SH-SY5Y (cell line): ENCODE data around the gene CNTLN.

Source experiments
- GATA2 ChIP-seq: IDR thresholded peaks from 2 replicates; pipeline ENCODE4 v1.6.1; 2011; ENCODE audit warnings: mild to moderate bottlenecking, low read depth, low read length
- GATA3 ChIP-seq: IDR thresholded peaks from 2 replicates; pipeline ENCODE4 v1.6.1; 2011; ENCODE audit warnings: low read depth, mild to moderate bottlenecking, low read length, moderate library complexity

DNA sequence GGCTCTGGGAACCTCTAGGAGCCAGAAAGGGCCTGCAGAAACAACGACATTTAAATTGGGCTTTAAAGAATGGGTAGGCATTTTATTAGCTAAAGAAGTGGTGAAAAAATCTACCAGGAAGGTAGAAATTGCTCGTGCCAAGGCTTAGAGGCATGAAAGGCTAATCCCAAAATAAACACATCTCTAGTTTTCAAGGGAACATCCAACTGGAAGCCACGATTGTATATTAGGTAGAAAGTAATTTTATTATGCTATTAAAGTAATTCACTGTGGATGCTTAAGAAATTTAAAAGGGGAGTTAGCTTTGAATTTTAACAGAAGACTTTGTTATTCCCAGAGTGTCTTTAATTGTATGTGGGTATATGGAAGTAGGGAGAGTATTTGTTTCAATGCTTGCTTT is 17.5 kb upstream of the CNTLN start:
- TF ChIP-seq GATA3 (no peak), GATA2 (no peak)
